ENCODE data around the gene VAV2. TPM values are rescaled to one million over a fixed set of nuclear protein-coding genes. Genes with fewer than 3 reads are reported as not detected.

Gene VAV2
- total and polyA plus RNA-seq, 5 experiments from 2014 or later, result 0.20 to 4.3 (median 0.36) TPM

DNA sequence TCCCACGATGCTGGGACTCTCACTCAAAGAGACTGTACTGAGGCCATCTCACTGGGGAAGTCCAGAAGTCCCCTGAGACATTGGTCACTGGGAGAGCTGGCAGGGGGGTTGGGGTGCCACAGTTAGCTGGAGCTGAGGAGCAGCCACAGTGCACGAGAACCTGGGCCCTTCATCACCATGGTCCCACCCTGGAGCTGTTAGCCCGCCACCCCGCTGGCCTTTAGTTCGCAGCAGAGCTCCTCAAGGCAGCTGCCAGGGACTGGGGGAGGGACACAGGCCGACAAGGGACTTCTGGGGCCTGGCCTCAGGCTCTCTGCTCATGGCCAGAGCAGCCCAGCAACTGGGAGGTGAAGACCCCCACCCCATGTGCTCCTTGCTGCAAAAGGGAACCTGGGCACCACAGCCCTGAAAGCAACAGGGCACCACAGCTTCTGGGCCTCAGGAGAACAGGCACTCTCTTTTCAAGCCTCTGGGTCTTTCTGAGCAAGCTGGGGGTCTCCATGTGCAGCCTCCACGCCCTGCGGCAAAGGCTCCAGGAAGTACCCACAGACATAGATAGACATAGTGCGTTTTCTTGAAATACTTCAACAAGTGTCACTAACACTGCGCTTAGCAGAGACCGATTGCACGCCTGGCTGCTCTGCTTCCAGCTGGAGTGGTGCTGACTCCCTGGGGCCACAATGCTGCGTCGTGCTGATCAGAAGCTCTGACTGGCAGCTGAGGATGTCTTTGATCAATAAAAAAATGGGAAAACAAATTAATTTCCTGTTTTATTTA lies 46.0 kb downstream of the VAV2 start:
- Mint-ChIP-seq H3K36me3 (no peaks in the 10 kb centered on the region), H3K9me3 (no peaks in the 10 kb centered on the region), H3K27ac (peak overlapping the region in 1 of 10 donors; percentile 73), H3K4me3 (peak overlapping the region in 1 of 10 donors; percentile 57), H3K4me1 (peaks cover 0 to 24% (median 1%) of the 10 kb centered on the region in 4 donors), H3K27me3 (no peaks in the 10 kb centered on the region)
- no peak for ATAC-seq
- peak in 1 of 10 donors; percentile 61 for DNase-seq
- POLR2A ChIA-PET, result no interaction called here

DNA sequence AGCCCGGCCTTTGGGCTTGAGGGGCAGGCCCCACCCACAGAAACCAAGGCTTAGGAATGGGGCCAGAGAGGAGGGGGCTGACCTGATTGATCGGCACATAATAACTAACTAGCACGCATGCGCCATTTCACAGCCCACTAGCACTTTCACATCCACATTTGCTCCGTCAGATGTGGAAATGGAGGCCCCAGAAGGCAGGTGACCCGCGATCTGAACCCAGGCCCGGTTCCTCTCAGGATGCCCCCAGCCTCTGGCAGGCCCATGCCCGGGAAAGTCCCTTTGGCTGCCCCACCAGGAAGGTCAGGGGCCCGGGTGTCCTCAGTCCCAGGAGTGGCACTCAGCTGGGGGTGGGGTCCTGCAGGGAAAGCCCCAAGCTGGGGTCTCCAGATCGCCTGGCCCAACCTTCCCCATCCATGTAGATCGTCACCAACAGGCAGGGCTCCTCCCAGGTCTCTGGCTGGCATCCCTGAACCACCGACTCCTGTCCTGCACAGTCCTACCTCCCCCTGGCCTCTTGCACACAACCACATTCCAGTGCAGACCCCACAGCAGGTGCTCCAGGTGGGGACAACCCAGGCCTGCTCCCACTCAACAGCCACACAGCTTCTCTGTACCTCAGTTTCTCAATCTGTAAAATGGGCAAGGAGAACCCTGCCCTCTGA lies 46.7 kb downstream of the VAV2 start:
- Mint-ChIP-seq H3K27ac (peak overlapping the region in 2 of 10 donors; percentile 38 to 73), H3K4me1 (peaks cover 0 to 22% (median 1%) of the 10 kb centered on the region in 4 donors), H3K27me3 (no peaks in the 10 kb centered on the region), H3K36me3 (no peaks in the 10 kb centered on the region), H3K9me3 (no peaks in the 10 kb centered on the region), H3K4me3 (peak overlapping the region in 1 of 10 donors; percentile 57)
- POLR2A ChIA-PET, result no interaction called here
- DNase-seq (peak in 1 of 10 donors; percentile 58), ATAC-seq (no peak)

DNA sequence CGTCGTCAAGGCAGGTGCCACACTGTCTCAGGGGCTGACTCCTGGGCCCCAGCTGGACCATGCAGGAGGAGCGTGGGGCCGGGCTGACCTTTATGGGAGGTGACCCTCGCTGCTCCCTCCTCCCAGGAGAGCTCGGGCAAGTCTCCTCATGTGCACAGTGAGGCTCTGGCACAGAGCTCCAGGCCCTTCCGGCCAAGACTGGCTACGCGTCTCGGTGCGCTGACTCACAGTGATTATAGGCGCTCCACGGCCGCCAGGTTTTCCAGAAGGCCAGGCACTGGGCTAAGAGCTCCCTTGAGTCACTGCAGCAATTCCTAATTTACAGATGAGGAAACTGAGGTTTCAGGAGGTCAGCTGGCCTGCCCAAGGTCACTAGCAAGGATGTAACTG lies 47.4 kb downstream of the VAV2 start:
- H3K27ac Mint-ChIP-seq, result peak overlapping the region in 1 of 10 donors; percentile 38
- peaks cover 0 to 22% (median 1%) of the 10 kb centered on the region in 4 donors for H3K4me1 Mint-ChIP-seq
- no peak overlapping the region for H3K4me3 Mint-ChIP-seq
- DNase-seq (peak in 1 of 10 donors; percentile 22), ATAC-seq (no peak)
- H3K36me3 Mint-ChIP-seq, result no peaks in the 10 kb centered on the region
- no peaks in the 10 kb centered on the region for H3K27me3 Mint-ChIP-seq
- POLR2A ChIA-PET, result no interaction called here
- no peaks in the 10 kb centered on the region for H3K9me3 Mint-ChIP-seq

DNA sequence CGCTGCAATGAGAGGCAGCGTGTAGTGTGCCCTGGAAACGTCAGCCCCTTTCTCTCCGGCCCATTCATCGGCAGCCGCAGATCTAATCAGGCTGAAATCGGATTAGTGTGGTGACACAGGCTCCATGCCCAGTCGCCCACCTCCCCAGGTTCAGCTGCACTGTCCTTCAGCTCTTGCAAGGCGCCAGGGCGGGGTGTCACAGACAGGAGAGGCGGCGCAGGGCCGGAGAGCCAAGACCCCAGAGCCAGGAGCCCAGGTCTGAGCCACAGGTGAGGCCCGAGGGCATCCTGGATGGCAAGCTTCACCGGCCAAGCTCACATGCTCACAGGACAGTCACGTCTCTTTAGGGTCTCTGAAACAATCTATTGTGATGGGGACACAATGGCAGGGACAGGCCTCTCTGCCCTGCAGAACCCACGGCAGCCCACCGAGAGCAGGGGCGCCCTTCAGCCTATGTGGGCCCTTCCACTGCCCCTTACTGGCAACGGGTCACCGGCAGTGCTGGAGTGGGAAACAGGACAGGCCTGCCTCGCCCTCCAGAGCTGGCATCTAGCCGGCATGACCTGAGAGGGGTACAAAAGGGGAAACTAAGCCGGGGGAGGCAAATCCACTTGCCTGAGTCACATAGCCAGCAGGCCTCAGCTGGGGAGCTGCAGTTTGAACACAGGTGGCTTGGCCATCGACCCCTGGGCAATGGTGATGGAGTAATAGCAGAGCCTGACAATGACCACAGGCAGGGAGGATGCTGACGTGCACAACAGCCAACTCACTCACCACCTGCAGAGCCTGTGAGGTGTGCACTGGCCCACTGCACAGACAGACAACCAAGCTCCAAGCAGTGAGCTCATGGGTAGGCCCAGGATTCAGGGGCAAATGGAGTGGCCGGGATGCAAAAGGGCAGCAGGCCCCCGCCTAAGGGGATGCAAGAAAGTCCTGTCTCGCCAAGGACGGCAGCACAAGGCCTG lies 48.1 kb downstream of the VAV2 start:
- Mint-ChIP-seq H3K27me3 (no peaks in the 10 kb centered on the region), H3K27ac (no peak overlapping the region), H3K36me3 (no peaks in the 10 kb centered on the region), H3K4me1 (peaks cover 0 to 22% (median 2%) of the 10 kb centered on the region in 4 donors), H3K4me3 (no peak overlapping the region), H3K9me3 (no peaks in the 10 kb centered on the region)
- DNase-seq, result peak in 1 of 10 donors; percentile 55
- POLR2A ChIA-PET, result no interaction called here
- ATAC-seq, result no peak

DNA sequence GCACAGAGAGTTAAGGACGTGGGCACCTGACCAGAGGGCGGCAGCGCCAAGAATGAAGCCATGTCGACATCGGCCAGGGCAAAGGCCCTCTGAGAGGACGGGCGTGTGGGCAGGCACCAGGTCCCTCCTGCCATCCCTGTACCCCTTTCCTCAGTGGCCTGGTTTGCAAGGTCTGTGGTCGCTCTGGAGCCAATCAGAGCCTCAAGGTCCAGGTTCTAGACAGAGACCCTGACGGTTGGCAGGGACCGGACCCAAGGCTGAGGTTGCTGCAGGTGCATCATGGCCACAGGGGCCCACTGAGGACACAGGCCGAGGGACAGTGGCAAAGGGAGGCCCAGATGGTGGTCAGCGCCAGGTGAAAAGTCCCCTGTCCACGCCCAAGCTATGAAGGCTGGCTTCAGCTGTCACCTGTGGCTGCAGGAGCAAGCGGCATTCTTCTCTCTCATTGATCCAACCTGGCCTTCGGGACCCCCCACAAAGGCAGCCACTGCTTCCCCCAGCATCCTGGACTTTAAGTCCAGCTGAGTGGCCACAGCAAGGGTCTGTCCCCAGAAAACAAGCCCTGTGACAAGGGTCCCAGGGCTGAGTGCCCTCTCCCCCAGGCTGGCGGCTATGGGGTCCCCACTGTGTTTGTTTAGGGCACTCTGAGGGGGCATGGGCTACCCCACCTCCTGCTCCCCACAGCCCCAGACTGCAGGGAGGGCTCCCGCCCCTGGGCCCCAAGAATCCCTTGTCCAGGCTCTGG lies 48.9 kb downstream of the VAV2 start:
- Mint-ChIP-seq H3K4me3 (no peak overlapping the region), H3K27ac (no peak overlapping the region), H3K9me3 (no peaks in the 10 kb centered on the region), H3K4me1 (peaks cover 0 to 22% (median under 1%) of the 10 kb centered on the region in 4 donors), H3K27me3 (no peaks in the 10 kb centered on the region), H3K36me3 (no peaks in the 10 kb centered on the region)
- ATAC-seq, result no peak
- POLR2A ChIA-PET, result no interaction called here
- DNase-seq, result peak in 1 of 10 donors; percentile 54

DNA sequence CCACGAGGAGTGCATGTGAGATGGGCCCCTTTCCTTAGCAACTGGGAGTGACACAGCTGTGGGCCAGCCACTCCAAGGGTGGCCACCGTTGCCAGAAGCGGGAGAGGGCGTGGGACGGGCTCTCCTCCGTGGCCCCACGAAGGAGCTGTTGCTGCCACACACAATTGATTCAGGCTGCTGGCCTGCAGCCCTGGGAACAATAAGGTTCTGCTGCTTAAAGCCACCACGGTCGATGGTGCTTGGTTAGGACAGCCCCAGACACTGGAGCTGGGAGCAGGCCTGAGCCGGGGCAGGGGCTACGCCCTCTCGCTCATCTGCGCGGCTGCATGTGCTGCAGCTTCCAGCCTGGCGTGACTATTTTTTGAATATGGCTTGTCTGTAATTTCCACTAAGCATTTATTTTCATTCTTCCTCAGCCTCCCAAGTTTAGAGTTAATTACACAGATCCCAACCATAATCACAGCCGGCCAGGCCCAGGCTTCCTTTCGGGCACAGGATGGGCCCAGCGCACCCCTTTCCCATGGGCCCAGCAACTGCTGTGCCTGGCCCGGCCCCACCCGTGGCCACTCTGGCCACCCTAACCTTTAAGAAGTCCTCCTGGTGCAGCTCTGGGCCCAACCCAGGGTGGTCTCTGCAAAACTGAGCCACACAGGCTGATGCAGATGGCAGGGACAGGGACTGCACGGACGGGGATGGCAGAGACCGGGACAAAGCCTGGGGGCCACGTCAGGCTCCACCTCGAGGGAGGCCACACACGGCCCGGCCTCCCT lies 49.7 kb downstream of the VAV2 start:
- H3K4me3 Mint-ChIP-seq, result no peak overlapping the region
- H3K36me3 Mint-ChIP-seq, result no peaks in the 10 kb centered on the region
- DNase-seq (peak in 1 of 10 donors; percentile 34), ATAC-seq (no peak)
- H3K4me1 Mint-ChIP-seq, result peaks cover 0 to 22% (median under 1%) of the 10 kb centered on the region in 4 donors
- H3K27me3 Mint-ChIP-seq, result no peaks in the 10 kb centered on the region
- H3K27ac Mint-ChIP-seq, result no peak overlapping the region
- POLR2A ChIA-PET, result interaction anchor here (0.8 kb wide), 1 partner anchor 7 kb away, joined by 3 read pairs; no protein-coding TSS in a partner anchor
- H3K9me3 Mint-ChIP-seq, result no peaks in the 10 kb centered on the region

DNA sequence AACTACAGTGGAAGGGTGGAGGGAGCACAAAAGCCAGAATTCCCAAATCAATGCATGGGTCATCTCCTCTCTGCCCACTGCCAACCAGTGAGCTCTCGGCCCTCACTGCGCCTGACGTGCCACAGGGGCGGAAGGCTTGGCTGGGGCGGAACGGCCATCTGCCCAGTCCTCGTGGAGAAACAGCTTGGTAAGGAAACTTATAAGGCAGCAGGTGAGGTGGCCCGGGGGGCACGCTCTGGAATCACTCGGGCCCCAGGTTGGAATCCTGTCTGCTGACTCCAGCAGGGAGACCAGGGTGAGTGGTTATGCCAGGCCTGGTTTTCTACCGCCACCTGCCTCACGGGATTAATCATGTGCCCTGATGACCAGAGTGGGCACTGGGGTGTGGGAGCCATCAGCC lies 52.3 kb downstream of the VAV2 start:
- H3K9me3 Mint-ChIP-seq, result no peaks in the 10 kb centered on the region
- ATAC-seq (no peak), DNase-seq (no peak)
- no peaks in the 10 kb centered on the region for H3K27me3 Mint-ChIP-seq
- POLR2A ChIA-PET, result no interaction called here
- peaks cover 0 to 2% (median under 1%) of the 10 kb centered on the region in 4 donors for H3K4me1 Mint-ChIP-seq
- no peak overlapping the region for H3K4me3 Mint-ChIP-seq
- H3K27ac Mint-ChIP-seq, result no peak overlapping the region
- no peaks in the 10 kb centered on the region for H3K36me3 Mint-ChIP-seq

DNA sequence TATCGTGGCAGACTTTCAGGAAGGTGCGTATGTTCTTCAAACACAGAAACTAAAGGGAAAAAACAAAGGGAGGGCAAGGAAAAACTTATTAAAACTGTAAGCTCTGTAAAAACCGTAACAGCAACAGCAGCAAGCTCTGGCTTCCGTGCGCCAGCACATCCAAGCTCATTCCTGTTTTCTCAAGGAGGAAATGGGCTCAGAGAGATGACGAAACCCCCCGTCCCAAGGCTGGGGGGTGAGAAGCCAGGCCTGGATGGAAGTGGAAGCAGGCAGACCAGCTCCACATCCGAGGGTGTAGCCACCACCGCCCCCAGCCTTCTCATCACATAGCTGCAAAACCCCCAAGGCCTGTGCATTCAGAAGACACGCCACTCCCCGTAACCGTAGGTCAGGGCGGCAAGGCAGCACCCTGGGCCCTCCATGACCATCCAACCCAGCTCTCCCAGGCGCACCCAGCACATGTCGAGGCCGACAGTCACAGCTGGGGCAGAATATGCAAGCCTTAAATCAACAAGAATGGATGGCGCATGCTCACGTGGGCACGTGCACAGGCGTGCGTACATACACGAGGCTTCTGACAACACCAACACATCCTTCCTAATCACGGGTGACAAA lies 52.8 kb downstream of the VAV2 start:
- no peaks in the 10 kb centered on the region for H3K36me3 Mint-ChIP-seq
- H3K4me3 Mint-ChIP-seq, result no peak overlapping the region
- no peaks in the 10 kb centered on the region for H3K27me3 Mint-ChIP-seq
- DNase-seq (no peak), ATAC-seq (no peak)
- H3K9me3 Mint-ChIP-seq, result no peaks in the 10 kb centered on the region
- POLR2A ChIA-PET, result no interaction called here
- peaks cover 0 to 1% (median 0%) of the 10 kb centered on the region in 4 donors for H3K4me1 Mint-ChIP-seq
- no peak overlapping the region for H3K27ac Mint-ChIP-seq

DNA sequence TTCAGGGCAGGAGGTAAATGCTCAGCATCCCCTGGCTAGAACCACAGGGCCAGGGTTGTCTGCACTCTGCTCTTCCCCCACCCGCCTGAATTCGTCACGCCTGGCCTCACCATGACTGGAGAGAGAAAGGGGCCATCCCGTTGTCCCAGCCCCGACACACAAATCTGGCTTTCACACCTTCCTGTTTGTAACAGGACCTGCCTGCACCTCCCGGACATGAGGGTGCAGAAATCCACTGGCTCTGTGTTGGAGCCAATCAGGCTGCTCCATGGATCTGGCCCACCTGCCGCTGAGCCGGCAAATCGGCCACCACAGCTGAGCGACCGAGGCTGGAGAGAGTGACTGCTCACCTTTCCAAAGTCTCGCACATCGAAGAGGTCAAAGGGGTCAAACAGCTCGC lies 53.4 kb downstream of the VAV2 start:
- no peak overlapping the region for H3K27ac Mint-ChIP-seq
- ATAC-seq (no peak), DNase-seq (no peak)
- peaks cover 0 to 1% (median 0%) of the 10 kb centered on the region in 4 donors for H3K4me1 Mint-ChIP-seq
- H3K36me3 Mint-ChIP-seq, result no peaks in the 10 kb centered on the region
- no peak overlapping the region for H3K4me3 Mint-ChIP-seq
- POLR2A ChIA-PET, result no interaction called here
- H3K27me3 Mint-ChIP-seq, result no peaks in the 10 kb centered on the region
- H3K9me3 Mint-ChIP-seq, result no peaks in the 10 kb centered on the region

DNA sequence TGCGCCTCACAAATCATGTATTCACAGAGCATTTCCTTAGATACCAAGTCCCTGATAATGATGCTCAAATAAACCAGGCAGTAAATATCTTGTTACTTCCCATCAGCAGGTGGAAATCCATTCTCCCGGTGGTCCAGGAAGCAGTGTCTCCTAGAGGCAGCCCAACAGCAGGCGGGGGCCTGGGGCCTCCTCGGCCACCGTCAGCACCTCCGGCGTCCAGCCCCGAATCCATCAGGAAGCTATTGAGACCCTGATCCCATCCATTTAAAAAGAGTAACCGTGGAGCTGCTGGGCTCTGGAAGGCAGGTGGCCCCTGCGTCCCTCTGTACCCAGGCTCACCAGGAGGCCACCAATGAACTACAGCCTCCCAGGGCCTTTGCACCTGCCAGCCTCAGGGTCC lies 54.0 kb downstream of the VAV2 start:
- H3K36me3 Mint-ChIP-seq, result no peaks in the 10 kb centered on the region
- POLR2A ChIA-PET, result no interaction called here
- no peak for DNase-seq
- H3K4me1 Mint-ChIP-seq, result peaks cover 0 to 4% (median 0%) of the 10 kb centered on the region in 4 donors
- H3K27ac Mint-ChIP-seq, result peak overlapping the region in 1 of 10 donors; percentile 27
- no peak overlapping the region for H3K4me3 Mint-ChIP-seq
- H3K9me3 Mint-ChIP-seq, result no peaks in the 10 kb centered on the region
- ATAC-seq, result no peak
- no peaks in the 10 kb centered on the region for H3K27me3 Mint-ChIP-seq

DNA sequence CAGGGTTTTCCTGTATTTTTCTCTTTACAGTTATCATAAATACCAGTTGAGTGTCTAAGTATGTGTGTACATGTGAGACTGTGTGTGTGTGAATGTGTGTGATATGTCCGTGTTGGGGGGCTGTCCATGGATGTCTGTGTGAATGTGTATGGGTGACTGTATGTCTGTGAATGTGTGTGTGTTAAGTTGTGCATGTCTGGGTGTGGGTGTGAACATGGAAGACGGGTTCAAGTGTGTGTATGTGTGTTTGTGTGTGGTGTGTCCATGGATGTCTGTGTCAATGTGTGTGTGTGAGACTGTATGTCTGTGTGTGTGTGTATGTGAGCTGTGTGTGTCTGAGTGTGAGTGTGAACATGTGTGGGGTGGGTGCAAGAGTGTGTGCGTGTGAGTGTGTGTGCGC lies 55.0 kb downstream of the VAV2 start:
- Mint-ChIP-seq H3K27me3 (no peaks in the 10 kb centered on the region), H3K4me1 (peaks cover 0 to 4% (median 0%) of the 10 kb centered on the region in 4 donors), H3K9me3 (no peaks in the 10 kb centered on the region), H3K27ac (no peak overlapping the region), H3K36me3 (no peaks in the 10 kb centered on the region), H3K4me3 (no peak overlapping the region)
- DNase-seq, result no peak
- POLR2A ChIA-PET, result no interaction called here
- ATAC-seq, result no peak

Measured in naive thymus-derived CD8-positive, alpha-beta T cell (primary cell).